Spleen (tissue), 11 donors: ENCODE data around the gene CFAP97D1. TPM values are rescaled to one million over a fixed set of nuclear protein-coding genes. Genes with fewer than 3 reads are reported as not detected.

ENCODE experiments used
- DNase-seq: peaks from one replicate; pipeline ENCODE4 v3.0.0-alpha.2; 2020
- H3K27ac ChIP-seq, 8 donors: fragments of 200-600 bp; sonication (generic) in 7 of 8; 1 replicate in 4 of 8; 2 replicates in 4 of 8; pipeline versions ENCODE4 v1.5.0 to v1.8.0; 2016 to 2021; ENCODE audit warnings: inconsistent platforms in 4 of 8, mild to moderate bottlenecking in 4 of 8, moderate library complexity in 1 of 8
- H3K27me3 ChIP-seq, 7 donors: fragments of 200-600 bp; sonication (generic) in 6 of 7; replicated peaks in 1 of 7; 1 replicate in 4 of 7; 2 replicates in 3 of 7; pipeline versions ENCODE4 v1.5.0 to v1.8.0; 2016 to 2021; ENCODE audit warnings: inconsistent platforms in 3 of 7, mild to moderate bottlenecking in 1 of 7
- H3K36me3 ChIP-seq, 6 donors: fragments of 200-600 bp; sonication (generic) in 5 of 6; 1 replicate in 4 of 6; 2 replicates in 2 of 6; pipeline versions ENCODE4 v1.5.0 to v1.8.0; 2016 to 2021; ENCODE audit warnings: inconsistent platforms in 2 of 6
- H3K4me1 ChIP-seq, 6 donors: fragments of 200-600 bp; sonication (generic) in 5 of 6; 1 replicate in 3 of 6; 2 replicates in 3 of 6; pipeline versions ENCODE4 v1.5.0 to v1.8.0; 2016 to 2021; ENCODE audit warnings: inconsistent platforms in 3 of 6
- H3K4me3 ChIP-seq, 8 donors: fragments of 200-600 bp; sonication (generic) in 7 of 8; 1 replicate in 4 of 8; 2 replicates in 4 of 8; pipeline versions ENCODE4 v1.5.0 to v1.8.0; 2016 to 2021; ENCODE audit warnings: inconsistent platforms in 4 of 8, mild to moderate bottlenecking in 4 of 8, moderate library complexity in 2 of 8
- H3K9me3 ChIP-seq, 8 donors: fragments of 200-600 bp; sonication (generic) in 7 of 8; 1 replicate in 4 of 8; 2 replicates in 4 of 8; pipeline versions ENCODE4 v1.5.0 to v1.8.0; 2016 to 2021; ENCODE audit warnings: inconsistent platforms in 4 of 8
- POLR2A ChIP-seq, 3 donors: fragments of 450-650 bp; IDR thresholded peaks; one replicate each; pipeline ENCODE4 v1.5.1; 2017; ENCODE audit warnings: antibody characterized with exemption in 3 of 3, mild to moderate bottlenecking in 1 of 3
- POLR2AphosphoS5 ChIP-seq, 3 donors: sonication (generic); formaldehyde crosslinking; IDR thresholded peaks; one replicate each; pipeline ENCODE4 v1.5.1; 2017; ENCODE audit warnings: antibody characterized with exemption in 3 of 3
- WGBS, 5 donors: extraction: QIAGEN DNeasy Blood & Tissue Kit in 3 of 5; methylation state at CpG; one replicate each; pipeline versions ENCODE4 v1.1.5 to v1.1.7; 2013 to 2018; 5-methylcytosine and 5-hydroxymethylcytosine counted together
- intact Hi-C: fragments of 100-400 bp; cut with DNase I; formaldehyde crosslinking; loops from one replicate; pipeline ENCODE4 v1.15.0; 2023; ENCODE audit warnings: low total_unique reads
- polyA plus RNA-seq, 3 donors: library from polyadenylated mRNA; stranded (reverse); fragments of 200-250 nt; gene quantifications; one replicate each; pipeline ENCODE4 v1.2.1, GENCODE V29; 2013
- total RNA-seq, 7 donors: library from RNA; depleted of rRNA in 3 of 7; stranded (reverse); fragments of >200 nt in 3 of 7; fragmentation: NEBNext Ultra II Directional in 4 of 7; extraction: Animal tissue kit (Norgen Biotek cat#: 25700) in 4 of 7; gene quantifications; one replicate each; pipeline versions ENCODE4 v1.1.0 to v1.2.1, GENCODE V29; 2016 to 2021
- TF ChIP-seq, protein P1 (sequence below), 11 experiments: fragments of 200-600 bp in 7 of 11; fragments of 450-650 bp in 4 of 11; sonication (generic) in 4 of 11; IDR thresholded peaks in 8 of 11; conservative IDR thresholded peaks in 3 of 11; 1 replicate in 7 of 11; 2 replicates in 4 of 11; pipeline versions ENCODE4 v1.4.0 to v1.8.0; 2016 to 2021; ENCODE audit warnings: antibody characterized with exemption in 11 of 11, inconsistent platforms in 4 of 11, mild to moderate bottlenecking in 1 of 11
- donor health status: healthy with polysubstance abuse.
- donor health status: DM: no; HTN: no; CAD: no; lungs with moderate emphysema.
- donor health status: DM: no; HTN: no; CAD: no.
- donor health status: Bipolar disorder and iron deficiency.
- donor health status: healthy.
- donor health status: DM: no; HTN: no; CAD: no.
- donor health status: DM: yes; HTN: yes; CAD: no.

The CFAP97D1 gene
- total and polyA plus RNA-seq, 10 donors: 0.06 to 0.32 (median 0.19) TPM; not detected in 5

DNA sequence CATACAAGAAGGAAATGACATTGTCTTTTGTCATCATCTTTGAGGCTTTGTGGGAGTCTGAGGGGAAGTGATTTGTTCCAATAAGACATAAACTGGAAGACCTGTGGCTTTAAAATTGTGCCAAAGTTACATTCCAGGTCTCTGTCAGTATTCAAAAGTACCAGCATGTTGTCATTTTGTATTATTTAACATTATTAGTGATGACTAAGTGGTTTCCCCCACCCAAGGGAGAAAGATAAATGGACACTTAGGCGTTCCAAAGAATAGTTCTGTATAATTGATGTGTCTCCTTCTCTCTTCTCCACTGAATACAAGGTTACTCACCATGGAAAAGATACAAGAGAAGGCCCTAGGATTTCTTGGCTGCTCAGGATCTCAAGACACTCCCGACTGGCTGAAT lies 3.8 kb downstream of the CFAP97D1 start:
- no peak overlapping the region for H3K4me3 ChIP-seq
- H3K4me1 ChIP-seq: peaks cover 4 to 29% (median 15%) of the 10 kb centered on the region in 6 donors
- no peaks in the 10 kb centered on the region for H3K36me3 ChIP-seq
- H3K27me3 ChIP-seq: peaks cover 0 to 22% (median 0%) of the 10 kb centered on the region in 7 donors
- no peak overlapping the region for H3K27ac ChIP-seq
- 75 to 88% (median 77%) methylated on average over 2 of the region's 2 CpGs for WGBS, 5 donors
- DNase-seq: no peak
- intact Hi-C loops: no loop called here
- TF ChIP-seq, protein P1, sequence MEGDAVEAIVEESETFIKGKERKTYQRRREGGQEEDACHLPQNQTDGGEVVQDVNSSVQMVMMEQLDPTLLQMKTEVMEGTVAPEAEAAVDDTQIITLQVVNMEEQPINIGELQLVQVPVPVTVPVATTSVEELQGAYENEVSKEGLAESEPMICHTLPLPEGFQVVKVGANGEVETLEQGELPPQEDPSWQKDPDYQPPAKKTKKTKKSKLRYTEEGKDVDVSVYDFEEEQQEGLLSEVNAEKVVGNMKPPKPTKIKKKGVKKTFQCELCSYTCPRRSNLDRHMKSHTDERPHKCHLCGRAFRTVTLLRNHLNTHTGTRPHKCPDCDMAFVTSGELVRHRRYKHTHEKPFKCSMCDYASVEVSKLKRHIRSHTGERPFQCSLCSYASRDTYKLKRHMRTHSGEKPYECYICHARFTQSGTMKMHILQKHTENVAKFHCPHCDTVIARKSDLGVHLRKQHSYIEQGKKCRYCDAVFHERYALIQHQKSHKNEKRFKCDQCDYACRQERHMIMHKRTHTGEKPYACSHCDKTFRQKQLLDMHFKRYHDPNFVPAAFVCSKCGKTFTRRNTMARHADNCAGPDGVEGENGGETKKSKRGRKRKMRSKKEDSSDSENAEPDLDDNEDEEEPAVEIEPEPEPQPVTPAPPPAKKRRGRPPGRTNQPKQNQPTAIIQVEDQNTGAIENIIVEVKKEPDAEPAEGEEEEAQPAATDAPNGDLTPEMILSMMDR (IDR thresholded peaks at IDR 0.05 in 8 of 11, conservative IDR thresholded peaks at IDR 0.05 in 3 of 11): no peak
- TF ChIP-seq POLR2A (IDR thresholded peaks at IDR 0.05) (no peak), POLR2AphosphoS5 (IDR thresholded peaks at IDR 0.05) (no peak)
- H3K9me3 ChIP-seq: no peaks in the 10 kb centered on the region

DNA sequence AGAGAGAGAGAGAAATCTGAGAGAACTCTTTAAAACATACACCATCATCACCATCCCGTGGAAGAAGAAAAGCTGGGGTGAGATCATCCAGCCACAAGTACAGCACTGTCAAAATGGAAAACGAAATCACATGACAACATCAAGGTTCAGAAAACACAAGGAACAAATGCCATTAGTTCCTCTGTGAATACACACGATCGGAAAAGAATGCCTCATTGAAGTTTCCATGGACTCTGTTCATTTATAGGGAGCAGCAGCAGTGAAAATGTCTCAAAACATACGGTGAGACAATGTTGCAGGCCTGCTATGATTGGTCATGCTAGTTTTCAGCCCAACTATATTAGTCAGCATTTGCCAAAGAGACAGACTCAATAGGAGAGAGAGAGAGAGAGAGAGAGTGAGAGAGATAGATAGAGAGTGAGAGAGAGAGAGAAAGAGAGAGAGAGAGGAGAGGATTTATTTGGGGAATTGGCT lies 4.4 kb downstream of the CFAP97D1 start:
- DNase-seq: no peak
- intact Hi-C loops: no loop called here
- H3K36me3 ChIP-seq: no peaks in the 10 kb centered on the region
- peaks cover 0 to 21% (median 0%) of the 10 kb centered on the region in 7 donors for H3K27me3 ChIP-seq
- H3K9me3 ChIP-seq: no peaks in the 10 kb centered on the region
- no peak overlapping the region for H3K27ac ChIP-seq
- peaks cover 0 to 23% (median 9%) of the 10 kb centered on the region in 6 donors for H3K4me1 ChIP-seq
- no peak overlapping the region for H3K4me3 ChIP-seq
- TF ChIP-seq POLR2AphosphoS5 (IDR thresholded peaks at IDR 0.05): no peak
- TF ChIP-seq POLR2A (IDR thresholded peaks at IDR 0.05): no peak
- TF ChIP-seq, protein P1 (IDR thresholded peaks at IDR 0.05 in 8 of 11, conservative IDR thresholded peaks at IDR 0.05 in 3 of 11): no peak
- WGBS, 5 donors: 79 to 88% (median 86%) methylated on average over 5 of the region's 5 CpGs

DNA sequence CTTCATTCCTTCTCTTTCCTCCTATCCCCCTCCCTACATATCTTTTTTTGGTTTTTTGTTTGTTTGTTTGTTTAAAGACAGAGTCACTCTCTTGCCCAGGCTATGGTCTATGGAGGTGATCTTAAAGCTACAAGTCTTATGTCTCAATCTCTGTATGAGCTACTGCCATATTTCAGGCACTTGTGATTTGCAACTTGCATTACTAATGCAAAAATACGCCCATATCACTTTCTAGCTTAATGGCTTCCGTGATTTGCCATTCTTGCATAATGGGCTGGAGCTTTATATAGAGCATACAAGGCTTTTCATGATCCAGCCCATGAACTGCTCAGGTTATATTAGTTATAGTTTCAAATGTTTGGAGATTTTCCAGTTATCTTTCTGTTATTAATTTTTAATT lies 7.5 kb downstream of the CFAP97D1 start:
- peaks cover 0 to under 1% (median 0%) of the 10 kb centered on the region in 8 donors for H3K9me3 ChIP-seq
- H3K27me3 ChIP-seq: peaks cover 0 to 14% (median 0%) of the 10 kb centered on the region in 7 donors
- no peak for DNase-seq
- no peak overlapping the region for H3K4me3 ChIP-seq
- TF ChIP-seq, protein P1 (IDR thresholded peaks at IDR 0.05 in 8 of 11, conservative IDR thresholded peaks at IDR 0.05 in 3 of 11): no peak
- no peak for TF ChIP-seq POLR2A (IDR thresholded peaks at IDR 0.05)
- no peak for TF ChIP-seq POLR2AphosphoS5 (IDR thresholded peaks at IDR 0.05)
- WGBS, 5 donors: 66 to 87% (median 80%) methylated on average over 2 of the region's 2 CpGs
- no peaks in the 10 kb centered on the region for H3K36me3 ChIP-seq
- intact Hi-C loops: no loop called here
- peaks cover 0 to 9% (median 2%) of the 10 kb centered on the region in 6 donors for H3K4me1 ChIP-seq
- H3K27ac ChIP-seq: no peak overlapping the region

DNA sequence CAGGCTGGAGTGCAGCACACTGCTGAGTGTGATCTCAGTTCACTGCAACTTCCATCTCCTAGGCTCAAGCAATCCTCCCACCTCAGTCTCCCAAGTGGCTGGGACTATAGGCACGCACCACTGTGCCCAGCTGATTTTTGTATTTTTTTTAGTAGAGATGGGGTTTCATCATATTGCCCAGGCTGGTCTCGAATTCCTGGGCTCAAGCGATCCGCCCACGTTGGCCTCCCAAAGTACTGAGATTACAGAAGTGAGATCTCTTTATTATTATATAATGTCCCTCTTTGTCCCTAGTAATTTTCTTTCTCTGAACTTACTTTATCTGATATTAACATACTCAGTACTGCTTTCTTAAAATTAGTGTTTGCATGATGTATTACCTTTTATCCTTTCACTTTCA lies 8.3 kb downstream of the CFAP97D1 start:
- no peak overlapping the region for H3K27ac ChIP-seq
- no peak for TF ChIP-seq POLR2A (IDR thresholded peaks at IDR 0.05)
- TF ChIP-seq, protein P1 (IDR thresholded peaks at IDR 0.05 in 8 of 11, conservative IDR thresholded peaks at IDR 0.05 in 3 of 11): no peak
- intact Hi-C loops: no loop called here
- peaks cover 0 to 9% (median 0%) of the 10 kb centered on the region in 6 donors for H3K4me1 ChIP-seq
- DNase-seq: no peak
- H3K4me3 ChIP-seq: no peak overlapping the region
- H3K27me3 ChIP-seq: peaks cover 0 to 10% (median 0%) of the 10 kb centered on the region in 7 donors
- WGBS, 5 donors: 76 to 92% (median 83%) methylated on average over 5 of the region's 5 CpGs
- no peaks in the 10 kb centered on the region for H3K36me3 ChIP-seq
- peaks cover 0 to 3% (median 0%) of the 10 kb centered on the region in 8 donors for H3K9me3 ChIP-seq
